Measurements from ENCODE around the gene ETS1. TPM values are rescaled to one million over a fixed set of nuclear protein-coding genes. Genes with fewer than 3 reads are reported as not detected.

Gene ETS1
- total and polyA plus RNA-seq, 8 donors: 70.2 to 139 (median 128) TPM

- Histone ChIP-seq H3K4me1 (peaks cover 0 to 3% of the 10 kb centered on the region in 2 donors), H3K4me3 (no peak overlapping the region), H3K36me3 (no peaks in the 10 kb centered on the region), H3K27ac (no peak overlapping the region), H3K27me3 (no peaks in the 10 kb centered on the region), H3K9me3 (no peaks in the 10 kb centered on the region)
- intact Hi-C loops (cut with DNase I): no loop called here
- DNase-seq: no peak
- TF ChIP-seq CTCF (IDR thresholded peaks at IDR 0.05): no peak
- no peak for ATAC-seq
These were observed 177.9 kb downstream of the ETS1 start for GRCh38 chr11:128409476-128409875.

Small RNA genes lying within 50 kb of the gene (microRNA-seq; reads per million reads assigned to microRNA genes)
- 0 to 0.34 reads per million in 2 donors for gene MIR6090

Other genes starting within 250 kb of the ETS1 start
- 10 to 100 TPM; 27.4 to 53.8 TPM for gene FLI1, start 106.5 kb upstream of the ETS1 start, total RNA-seq
- gene FLI1, start 106.5 kb upstream of the ETS1 start, polyA plus RNA-seq (ENCODE audit: insufficient read length in 6 of 6): 10 to 100 TPM; 37.8 to 52.1 (median 39.6) TPM